NB4 (cell line): ENCODE data around the gene ZNF772.
A peak's percentile ranks its signal among the peaks of the same experiment; 100 is the strongest.
"Not testable (repeated sequence)": the region's sequence is repeated elsewhere in the genome, so short reads cannot be mapped to it uniquely, and the experiment has no call there.

Experiments
- DNase-seq: peaks from one replicate; pipeline ENCODE4 v3.0.0; 2010; ENCODE audit warnings: low read depth
- H3K4me3 ChIP-seq: one replicate; pipeline ENCODE4 v1.5.1; 2011; ENCODE audit warnings: mild to moderate bottlenecking, low read depth, low read length, moderate library complexity
- MYC ChIP-seq: IDR thresholded peaks from 2 replicates; pipeline ENCODE4 v1.6.1; 2011; ENCODE audit warnings: low read depth, low read length
- POLR2A ChIP-seq: IDR thresholded peaks from 2 replicates; pipeline ENCODE4 v1.6.1; 2011; ENCODE audit warnings: mild to moderate bottlenecking; ENCODE audit not compliant: insufficient read length; ENCODE audit errors: extremely low read depth
- TF ChIP-seq, protein P1 (sequence below): IDR thresholded peaks from one replicate; pipeline ENCODE4 v1.5.1; 2012; ENCODE audit warnings: low read depth, low read length
- TF ChIP-seq, protein P2 (sequence below): IDR thresholded peaks from 2 replicates; pipeline ENCODE4 v1.6.1; 2011; ENCODE audit warnings: low read depth, low read length

Gene ZNF772

DNA sequence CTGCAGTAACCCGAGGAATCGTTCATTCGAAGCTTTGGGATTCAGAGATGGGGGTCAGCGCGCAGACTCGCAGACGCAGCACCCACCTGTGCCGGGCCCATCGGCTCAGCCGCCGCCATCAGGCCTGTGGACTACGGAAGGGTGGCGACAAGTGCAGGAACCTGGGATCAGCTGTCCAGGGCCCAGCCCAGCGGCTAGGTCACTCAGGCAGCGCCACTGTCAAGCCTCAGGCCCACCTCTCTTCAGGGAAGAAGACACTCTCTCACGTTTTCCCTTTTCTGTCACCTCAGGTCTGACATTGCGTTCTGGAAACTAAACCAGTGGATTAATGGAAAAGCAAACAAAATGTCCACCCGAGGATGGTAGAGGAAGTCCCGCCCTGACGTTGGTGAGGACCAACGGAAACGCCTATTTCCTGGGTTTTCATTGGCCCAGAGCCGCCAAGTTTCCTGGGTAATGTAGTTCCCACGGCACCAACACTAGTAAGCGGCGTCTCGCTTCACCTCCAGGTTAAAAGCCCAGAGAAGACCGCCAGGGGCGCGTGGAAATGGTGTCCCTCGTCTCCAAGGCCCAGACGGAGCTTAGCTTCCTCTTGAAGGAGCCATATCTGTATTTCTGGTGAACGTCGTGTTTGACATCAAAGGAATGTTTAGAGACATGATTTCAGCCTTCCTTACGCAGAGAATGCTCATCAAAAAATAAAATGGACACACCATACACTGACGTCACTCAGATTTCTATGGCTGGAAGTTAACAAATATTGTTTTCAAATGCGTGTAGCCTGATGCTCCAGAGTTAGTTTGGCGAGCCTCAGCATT is at the start of gene ZNF772:
Gene ZNF772, minus strand, starts transcription at position 376 of the 818 bp plus-strand sequence. Its CDS starts 257 bp downstream, at position 119.
- TF ChIP-seq MYC = no peak
- TF ChIP-seq, protein P1, sequence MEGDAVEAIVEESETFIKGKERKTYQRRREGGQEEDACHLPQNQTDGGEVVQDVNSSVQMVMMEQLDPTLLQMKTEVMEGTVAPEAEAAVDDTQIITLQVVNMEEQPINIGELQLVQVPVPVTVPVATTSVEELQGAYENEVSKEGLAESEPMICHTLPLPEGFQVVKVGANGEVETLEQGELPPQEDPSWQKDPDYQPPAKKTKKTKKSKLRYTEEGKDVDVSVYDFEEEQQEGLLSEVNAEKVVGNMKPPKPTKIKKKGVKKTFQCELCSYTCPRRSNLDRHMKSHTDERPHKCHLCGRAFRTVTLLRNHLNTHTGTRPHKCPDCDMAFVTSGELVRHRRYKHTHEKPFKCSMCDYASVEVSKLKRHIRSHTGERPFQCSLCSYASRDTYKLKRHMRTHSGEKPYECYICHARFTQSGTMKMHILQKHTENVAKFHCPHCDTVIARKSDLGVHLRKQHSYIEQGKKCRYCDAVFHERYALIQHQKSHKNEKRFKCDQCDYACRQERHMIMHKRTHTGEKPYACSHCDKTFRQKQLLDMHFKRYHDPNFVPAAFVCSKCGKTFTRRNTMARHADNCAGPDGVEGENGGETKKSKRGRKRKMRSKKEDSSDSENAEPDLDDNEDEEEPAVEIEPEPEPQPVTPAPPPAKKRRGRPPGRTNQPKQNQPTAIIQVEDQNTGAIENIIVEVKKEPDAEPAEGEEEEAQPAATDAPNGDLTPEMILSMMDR = peak; percentile 43
- H3K4me3 ChIP-seq = peak within 1 kb of the TSS; percentile 79
- peak; percentile 93 for DNase-seq

DNA sequence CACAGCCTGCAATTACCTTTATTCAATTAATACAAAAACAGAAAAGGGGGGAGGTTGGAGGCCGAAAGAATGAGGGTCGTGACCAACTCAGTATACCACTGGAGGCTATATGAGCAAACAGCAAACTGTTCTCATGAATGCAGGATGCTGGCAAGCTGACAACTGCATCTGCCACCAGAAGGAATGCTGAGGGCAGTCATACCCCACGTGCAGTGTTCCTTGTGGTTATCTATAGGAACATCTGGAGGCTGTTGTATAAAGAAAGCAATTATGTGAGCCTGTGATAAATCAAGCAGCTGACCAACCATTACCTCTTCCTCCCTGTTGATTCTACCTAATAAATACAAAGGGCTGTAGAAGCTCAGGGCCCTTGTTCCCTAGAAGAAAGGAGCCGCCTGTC is 40.7 kb upstream of the ZNF772 start:
- not testable (repeated sequence) for H3K4me3 ChIP-seq, DNase-seq

DNA sequence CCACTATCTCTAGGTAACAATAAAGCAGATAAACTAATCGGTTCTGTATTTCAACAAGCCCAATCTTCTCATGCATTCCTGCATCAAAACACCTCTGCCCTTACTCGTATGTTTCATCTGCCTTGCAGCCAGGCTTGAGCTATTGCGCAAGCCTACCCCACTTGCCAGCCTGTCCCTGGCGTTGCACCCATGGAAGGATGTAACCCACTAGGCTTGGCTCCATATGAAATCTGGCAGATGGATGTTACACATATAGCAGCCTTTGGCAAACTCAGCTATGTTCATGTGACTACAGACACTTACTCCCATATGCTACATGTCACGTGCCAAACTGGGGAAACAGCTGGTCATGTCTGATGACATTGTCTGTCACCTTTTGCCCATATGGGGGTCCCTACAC is 37.9 kb upstream of the ZNF772 start:
- no peak for DNase-seq
- H3K4me3 ChIP-seq = no peak overlapping the region
- TF ChIP-seq, protein P1 = no peak
- TF ChIP-seq MYC = no peak
- TF ChIP-seq, protein P2, sequence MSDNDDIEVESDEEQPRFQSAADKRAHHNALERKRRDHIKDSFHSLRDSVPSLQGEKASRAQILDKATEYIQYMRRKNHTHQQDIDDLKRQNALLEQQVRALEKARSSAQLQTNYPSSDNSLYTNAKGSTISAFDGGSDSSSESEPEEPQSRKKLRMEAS = no peak
- no peak for TF ChIP-seq POLR2A

DNA sequence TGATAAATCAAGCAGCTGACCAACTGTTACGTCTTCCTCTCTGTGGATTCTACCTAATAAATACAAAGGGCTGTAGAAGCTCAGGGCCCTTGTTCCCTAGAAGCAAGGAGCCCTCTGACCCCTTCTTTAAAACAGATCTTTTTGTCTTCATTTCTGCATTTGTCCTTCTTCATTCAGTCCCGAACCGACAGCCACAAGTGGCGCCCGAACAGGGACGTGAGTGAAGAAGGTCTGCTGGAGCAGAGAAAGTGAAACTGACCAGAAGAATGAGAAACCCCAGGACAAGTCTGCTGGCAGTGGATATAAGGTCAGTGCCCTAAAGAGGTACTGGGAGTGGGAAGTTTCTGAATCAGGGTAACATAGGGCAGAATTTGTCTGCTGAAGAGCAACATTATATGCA is 35.5 kb upstream of the ZNF772 start:
- TF ChIP-seq, protein P2 = no peak
- no peak overlapping the region for H3K4me3 ChIP-seq
- peak; percentile 12 for DNase-seq

DNA sequence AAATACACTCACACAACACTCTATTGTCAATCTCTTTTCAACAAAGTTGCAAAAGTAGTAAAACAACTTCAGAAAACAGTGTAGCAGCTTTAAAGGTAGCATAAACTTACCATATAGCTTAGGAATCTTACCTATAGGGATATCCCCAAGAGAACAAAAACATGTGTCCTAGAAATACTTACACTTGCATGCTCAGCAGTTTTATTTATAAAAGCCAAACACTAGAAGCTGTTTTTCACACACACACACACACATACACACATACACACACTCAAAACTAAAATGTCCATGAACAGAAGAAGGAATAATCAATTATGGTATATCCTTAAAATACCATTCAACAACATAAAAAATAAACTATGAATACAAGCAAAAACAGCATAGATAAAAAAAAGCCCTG is 34.1 kb upstream of the ZNF772 start:
- TF ChIP-seq, protein P2 = no peak
- TF ChIP-seq, protein P1 = no peak
- TF ChIP-seq MYC = no peak
- TF ChIP-seq POLR2A = no peak
- no peak for DNase-seq
- no peak overlapping the region for H3K4me3 ChIP-seq

DNA sequence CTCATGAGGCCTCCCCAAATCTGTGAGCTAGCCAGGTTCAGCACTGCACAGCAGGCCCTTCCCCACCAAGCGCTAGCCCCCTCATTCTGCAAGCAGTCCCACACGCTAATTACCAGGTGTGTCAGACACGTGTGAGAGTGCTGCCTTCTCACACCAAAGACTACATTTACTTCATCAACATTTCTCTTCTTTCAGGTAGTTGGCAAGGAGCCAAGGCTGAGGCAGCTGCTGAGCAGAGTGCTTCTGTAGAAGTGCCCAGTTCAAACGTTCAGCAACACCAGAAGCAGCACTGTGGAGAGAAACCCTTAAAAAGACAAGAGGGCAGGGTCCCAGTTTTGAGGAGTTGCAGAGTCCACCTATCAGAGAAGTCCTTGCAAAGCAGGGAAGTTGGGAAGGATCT is 28.8 kb upstream of the ZNF772 start:
- TF ChIP-seq MYC = no peak
- DNase-seq = no peak
- no peak overlapping the region for H3K4me3 ChIP-seq

DNA sequence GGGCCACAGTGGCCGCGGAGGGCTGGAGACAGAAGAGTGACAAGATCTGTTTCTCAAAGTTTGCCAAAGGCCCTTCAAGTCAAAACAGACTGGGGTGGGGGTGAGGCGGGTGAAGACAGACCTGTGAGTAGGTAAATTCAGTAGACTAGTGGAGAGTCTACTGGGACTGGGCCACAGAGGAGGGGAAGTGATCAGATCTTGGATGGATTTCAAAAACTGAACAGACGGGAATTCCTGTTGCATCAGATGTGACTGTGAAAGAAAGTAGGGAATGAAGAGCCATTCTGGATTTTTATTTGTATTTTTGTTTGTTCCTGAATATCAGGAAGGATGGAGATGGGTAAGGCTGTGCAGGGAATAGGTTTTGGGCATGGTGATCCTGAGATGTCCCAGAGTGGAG is 23.0 kb upstream of the ZNF772 start:
- H3K4me3 ChIP-seq = peak overlapping the region; percentile 63
- not testable (repeated sequence) for DNase-seq

DNA sequence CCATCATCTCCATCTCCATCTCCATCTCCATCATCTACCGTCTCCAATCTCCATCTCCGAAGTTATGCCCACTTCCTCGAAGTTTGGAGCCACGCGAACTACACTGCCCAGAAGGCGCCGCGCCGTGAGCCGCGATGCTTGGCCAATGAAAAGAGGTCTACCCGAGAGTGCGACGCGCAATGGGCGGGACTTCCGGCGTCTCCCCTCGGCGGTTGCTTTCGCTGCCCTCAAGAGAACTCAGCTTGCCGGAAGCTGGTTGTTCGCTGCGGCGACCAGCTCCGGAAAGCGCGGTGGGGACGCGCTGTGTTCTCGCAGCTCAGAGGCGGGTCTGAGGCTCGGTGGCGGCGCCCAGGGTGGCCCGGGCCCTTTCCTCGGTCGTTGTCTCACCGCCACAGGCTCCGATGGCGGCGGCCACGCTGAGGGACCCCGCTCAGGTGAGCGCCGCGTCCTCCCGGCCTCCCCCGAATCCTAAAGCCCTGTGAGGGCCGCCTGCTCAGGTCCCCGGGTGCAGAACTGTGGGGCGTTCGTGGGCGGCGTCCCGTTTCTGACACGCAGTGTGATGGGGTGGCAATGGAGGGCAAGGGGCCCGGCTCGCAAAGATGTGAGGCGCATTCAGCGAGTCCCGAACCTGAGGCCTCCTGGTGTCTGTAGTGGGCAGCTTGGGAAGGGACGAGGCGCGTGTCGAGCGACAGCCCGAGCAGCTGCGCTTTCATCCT is 22.5 kb upstream of the ZNF772 start, which contains the start of gene ZNF773:
Gene ZNF773, plus strand, starts transcription at position 259 of the 716 bp plus-strand sequence. Its CDS starts 143 bp downstream, at position 402.
- peak; percentile 33; the same call in 1 of the 2 replicates for TF ChIP-seq MYC
- TF ChIP-seq POLR2A = peak; percentile 72
- TF ChIP-seq, protein P2 = 0 out of 2 replicates have a peak, but pooled peaks have one; percentile 4
- peak; percentile 93 for DNase-seq
- H3K4me3 ChIP-seq = peak within 1 kb of the TSS; percentile 63

DNA sequence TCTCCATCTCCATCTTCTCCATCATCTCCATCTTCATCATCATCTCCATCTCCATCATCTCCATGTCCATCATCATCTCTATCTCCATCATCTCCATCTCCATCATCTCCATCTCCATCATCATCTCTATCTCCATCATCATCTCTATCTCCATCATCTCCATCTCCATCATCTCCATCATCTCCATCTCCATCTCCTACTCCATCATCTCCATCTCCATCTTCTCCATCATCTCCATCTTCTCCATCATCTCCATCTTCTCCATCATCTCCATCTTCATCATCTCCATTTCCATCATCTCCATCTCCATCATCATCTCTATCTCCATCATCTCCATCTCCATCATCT is 21.9 kb upstream of the ZNF772 start:
- DNase-seq, H3K4me3 ChIP-seq: not testable (repeated sequence)

DNA sequence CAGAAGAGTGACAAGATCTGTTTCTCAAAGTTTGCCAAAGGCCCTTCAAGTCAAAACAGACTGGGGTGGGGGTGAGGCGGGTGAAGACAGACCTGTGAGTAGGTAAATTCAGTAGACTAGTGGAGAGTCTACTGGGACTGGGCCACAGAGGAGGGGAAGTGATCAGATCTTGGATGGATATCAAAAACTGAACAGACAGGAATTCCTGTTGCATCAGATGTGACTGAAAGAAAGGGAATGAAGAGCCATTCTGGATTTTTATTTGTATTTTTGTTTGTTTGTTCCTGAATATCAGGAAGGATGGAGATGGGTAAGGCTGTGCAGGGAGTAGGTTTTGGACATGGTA is 10.9 kb upstream of the ZNF772 start:
- peak overlapping the region; percentile 28 for H3K4me3 ChIP-seq
- not testable (repeated sequence) for DNase-seq
